Mononuclear cell (primary cell): Measurements from ENCODE around the gene TCEA3. TPM values are rescaled to one million over a fixed set of nuclear protein-coding genes. Genes with fewer than 3 reads are reported as not detected.
A peak's percentile ranks its signal among the peaks of the same experiment; 100 is the strongest.
"Not testable (repeated sequence)": the region's sequence is repeated elsewhere in the genome, so short reads cannot be mapped to it uniquely, and the experiment has no call there.

ENCODE experiments used
- H3K27me3 ChIP-seq: 2 replicates; pipeline ENCODE4 v1.6.0; 2011; ENCODE audit warnings: low read length, control low read depth; ENCODE audit not compliant: insufficient read depth
- H3K4me1 ChIP-seq: 2 replicates; pipeline ENCODE4 v1.5.1; 2011; ENCODE audit warnings: mild to moderate bottlenecking, low read length, control low read depth; ENCODE audit not compliant: insufficient read depth
- H3K4me3 ChIP-seq: 2 replicates; pipeline ENCODE4 v1.5.1; 2011; ENCODE audit warnings: mild to moderate bottlenecking, low read length, moderate library complexity
- H3K9me3 ChIP-seq: 2 replicates; pipeline ENCODE4 v1.5.1; 2011; ENCODE audit warnings: low read depth, mild to moderate bottlenecking, control low read depth, low read length
- total RNA-seq: library from RNA; depleted of rRNA; stranded (reverse); fragments of >200 nt; gene quantifications from one replicate; pipeline ENCODE4 v1.2.3, GENCODE V29; 2012

The TCEA3 gene
- total RNA-seq, 1 donor: 19.2 TPM

DNA sequence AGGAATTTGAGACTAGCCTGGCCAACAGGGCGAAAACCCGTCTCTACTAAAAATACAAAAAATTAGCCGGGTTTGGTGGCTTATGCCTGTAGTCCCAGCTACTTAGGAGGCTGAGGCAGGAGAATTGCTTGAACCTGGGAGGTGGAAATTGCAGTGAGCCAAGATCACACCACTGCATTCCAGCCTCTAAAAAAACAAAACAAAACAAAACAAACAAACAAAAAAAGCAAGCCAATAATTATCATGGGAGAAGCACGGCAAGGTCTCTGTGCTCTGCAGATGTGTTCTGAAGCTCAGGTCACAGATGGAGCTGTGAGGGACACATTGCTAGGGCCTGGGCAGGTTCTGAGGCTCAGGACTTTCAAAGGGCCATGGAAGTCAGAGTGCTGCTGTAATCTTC is 44.3 kb downstream of the TCEA3 start:
- H3K4me3 ChIP-seq, H3K9me3 ChIP-seq, H3K27me3 ChIP-seq: not testable (repeated sequence)
- H3K4me1 ChIP-seq: peaks cover 14% of the 10 kb centered on the region

DNA sequence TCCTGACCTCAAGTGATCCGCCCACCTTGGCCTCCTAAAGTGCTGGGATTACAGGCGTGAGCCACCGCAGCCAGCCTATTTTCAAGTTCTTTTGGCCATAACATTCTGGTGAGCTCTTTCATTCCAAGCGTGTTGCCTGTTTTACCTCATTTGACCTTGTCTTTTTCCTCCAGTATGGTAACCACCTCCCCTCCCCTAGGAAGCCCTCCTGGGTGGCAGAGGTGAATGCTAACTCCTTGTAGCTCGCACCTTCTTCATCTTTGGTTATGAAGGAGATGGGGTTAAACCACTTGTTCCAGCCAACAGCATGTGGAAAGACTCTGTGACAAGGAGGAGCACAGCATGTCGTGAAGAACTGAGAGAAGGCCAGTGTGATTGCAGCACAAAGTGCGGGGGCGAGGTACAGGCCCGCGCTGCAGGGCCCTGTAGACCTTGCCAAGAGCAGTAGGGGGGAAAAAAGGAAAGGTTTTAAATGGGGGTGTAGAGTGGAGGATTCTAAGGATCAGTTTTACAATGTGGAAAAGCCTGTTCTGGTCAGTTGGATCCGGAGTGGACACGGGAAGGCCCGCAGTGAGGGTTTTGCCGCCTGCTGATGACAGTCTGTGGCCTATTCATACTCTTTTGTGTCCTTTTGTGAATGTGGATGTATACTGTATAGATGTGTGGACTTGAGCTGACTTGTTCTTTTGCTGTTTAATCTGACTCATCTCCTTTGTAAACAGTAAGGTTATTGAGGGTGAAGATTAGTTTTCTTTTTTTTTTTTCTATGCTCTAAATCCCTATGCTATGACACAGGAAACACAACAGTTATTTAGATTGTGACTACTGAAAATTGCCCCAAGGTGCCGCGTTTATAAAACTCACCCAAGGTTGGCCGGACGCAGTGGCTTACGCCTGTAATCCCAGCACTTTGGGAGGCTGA is 47.4 kb downstream of the TCEA3 start:
- H3K27me3 ChIP-seq: no peaks in the 10 kb centered on the region
- peaks cover 14% of the 10 kb centered on the region for H3K4me1 ChIP-seq
- H3K9me3 ChIP-seq: no peaks in the 10 kb centered on the region
- no peak overlapping the region for H3K4me3 ChIP-seq

DNA sequence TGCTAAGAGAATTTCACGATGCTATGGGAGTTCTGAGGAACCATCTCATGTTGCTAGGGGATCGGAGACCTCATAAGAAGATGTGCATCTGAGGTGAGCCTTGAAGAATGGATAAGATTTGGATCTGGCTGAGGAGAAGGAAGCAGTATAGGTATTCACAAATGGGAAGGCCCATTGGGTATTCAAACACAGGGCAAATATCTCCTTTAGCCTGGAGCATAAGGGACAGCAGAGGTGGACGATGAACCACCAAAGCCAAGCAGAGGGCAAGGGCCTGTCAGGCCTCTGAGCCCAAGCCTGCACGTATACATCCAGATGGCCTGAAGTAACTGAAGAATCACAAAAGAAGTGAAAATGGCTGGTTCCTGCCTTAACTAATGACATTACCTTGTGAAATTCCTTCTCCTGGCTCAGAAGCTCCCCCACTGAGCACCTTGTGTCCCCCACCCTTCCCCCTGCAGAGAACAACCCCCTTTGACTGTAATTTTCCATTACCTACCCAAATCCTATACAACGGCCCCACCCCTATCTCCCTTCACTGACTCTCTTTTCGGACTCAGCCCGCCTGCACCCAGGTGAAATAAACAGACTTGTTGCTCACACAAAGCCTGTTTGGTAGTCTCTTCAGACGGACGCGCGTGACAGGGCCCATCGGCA is 50.3 kb downstream of the TCEA3 start:
- H3K9me3 ChIP-seq, H3K27me3 ChIP-seq, H3K4me3 ChIP-seq: not testable (repeated sequence)
- peaks cover 25% of the 10 kb centered on the region for H3K4me1 ChIP-seq

DNA sequence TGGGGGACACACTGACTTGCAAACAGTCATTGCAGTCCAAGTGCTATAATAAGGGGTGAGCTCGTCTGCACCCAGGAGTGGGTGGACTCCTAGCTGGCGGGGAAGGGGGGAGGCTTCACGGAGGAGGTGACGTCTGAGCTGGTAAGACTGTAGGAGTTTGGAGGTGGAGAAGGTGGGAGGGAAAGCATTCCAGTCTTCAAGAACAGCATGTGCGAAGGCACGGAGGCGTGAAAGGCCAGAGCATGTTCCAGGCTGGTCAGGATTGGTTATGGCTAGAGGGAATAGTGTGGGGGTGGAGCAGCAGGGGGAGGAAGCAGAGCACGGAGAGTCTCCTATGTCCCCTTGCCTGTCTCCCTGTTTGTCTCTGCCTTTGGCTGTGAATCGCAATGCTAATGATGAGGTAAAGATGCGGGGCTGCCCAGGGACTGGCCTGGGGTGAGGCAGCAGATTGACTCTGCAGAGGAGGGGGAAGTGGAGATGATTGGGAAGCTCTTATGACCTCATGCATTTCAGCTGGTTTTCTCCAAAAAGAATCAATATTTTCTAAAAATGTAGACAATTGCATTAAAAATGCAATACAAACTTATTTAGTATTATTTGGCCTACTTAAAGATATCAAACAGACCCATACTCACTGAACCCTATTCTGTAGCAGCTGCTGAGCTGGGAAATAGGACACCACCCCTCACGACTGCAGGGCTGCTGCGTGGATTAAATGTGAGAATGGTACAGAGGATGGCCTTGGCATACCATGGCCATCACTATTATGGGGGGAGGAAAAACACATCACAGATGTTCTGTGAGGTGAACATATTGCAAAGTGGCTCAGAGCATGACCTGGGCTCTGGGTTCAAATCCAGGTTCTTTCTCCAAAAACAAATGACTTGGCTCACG is 52.3 kb downstream of the TCEA3 start:
- Histone ChIP-seq H3K4me1 (peaks cover 19% of the 10 kb centered on the region), H3K4me3 (no peak overlapping the region), H3K9me3 (no peaks in the 10 kb centered on the region), H3K27me3 (no peaks in the 10 kb centered on the region)

DNA sequence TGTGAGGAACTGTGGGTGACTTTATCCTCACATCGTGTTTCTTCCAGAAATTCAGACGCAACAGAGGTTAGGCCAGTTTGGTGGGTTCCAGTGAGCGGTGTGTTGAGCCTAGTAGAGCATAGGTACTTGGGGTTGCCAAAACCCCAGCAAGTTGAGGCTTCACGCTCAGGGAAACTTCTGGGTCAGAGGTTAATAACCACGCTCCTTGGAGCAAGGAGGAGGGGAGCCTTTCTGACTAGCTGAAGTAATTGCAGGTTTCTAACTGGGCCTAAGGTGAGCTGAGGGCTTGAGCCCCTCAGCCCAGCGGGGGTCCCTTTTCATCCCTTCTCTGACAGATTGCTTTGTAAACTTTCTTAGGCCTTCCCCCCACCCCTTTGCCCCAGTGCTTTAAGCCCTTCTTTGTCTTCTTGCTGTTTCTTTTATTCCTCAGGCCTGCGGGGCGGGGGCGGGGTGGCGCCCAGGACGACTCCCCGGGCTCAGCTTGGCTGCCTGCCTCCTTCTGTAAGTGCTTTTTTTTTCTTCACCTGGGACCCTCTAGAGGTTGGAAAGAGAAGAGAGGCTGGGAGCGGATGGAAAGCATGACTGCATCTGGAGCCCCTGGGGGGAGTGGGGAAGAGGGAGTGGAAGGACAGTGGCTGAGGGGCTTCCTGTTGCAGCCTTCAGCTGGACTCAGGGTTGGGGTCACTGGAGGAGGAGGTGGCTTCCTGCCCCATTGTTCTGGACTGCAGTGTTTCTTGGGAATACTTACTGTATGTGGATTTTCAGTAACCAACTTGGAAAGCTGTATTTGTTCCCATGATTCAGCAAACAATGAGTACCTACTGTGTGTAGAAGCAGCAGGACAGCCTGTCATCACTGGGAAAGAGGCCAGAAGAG is 53.6 kb downstream of the TCEA3 start:
- H3K9me3 ChIP-seq: no peaks in the 10 kb centered on the region
- no peak overlapping the region for H3K4me3 ChIP-seq
- H3K4me1 ChIP-seq: peaks cover 24% of the 10 kb centered on the region
- H3K27me3 ChIP-seq: no peaks in the 10 kb centered on the region

DNA sequence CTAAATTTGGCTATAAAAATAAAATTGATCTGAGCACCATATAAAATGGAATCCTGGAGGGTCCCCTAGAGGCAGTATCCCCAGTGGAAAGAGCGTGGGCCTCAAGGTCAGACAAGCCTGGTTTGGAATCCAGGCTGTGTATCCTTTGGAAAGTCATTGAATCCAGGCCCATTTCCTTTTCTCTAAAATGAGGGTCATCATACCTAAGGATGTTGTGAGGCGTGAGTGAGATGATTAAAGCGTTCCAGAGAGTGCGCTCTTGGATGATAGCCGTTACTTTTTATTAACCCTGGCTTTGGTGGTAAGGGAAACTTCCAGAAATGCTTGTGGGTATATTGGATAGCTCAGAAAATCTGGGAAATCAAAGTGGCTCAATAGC is 54.2 kb downstream of the TCEA3 start:
- H3K4me3 ChIP-seq: no peak overlapping the region
- no peaks in the 10 kb centered on the region for H3K9me3 ChIP-seq
- H3K27me3 ChIP-seq: no peaks in the 10 kb centered on the region
- peaks cover 24% of the 10 kb centered on the region for H3K4me1 ChIP-seq

DNA sequence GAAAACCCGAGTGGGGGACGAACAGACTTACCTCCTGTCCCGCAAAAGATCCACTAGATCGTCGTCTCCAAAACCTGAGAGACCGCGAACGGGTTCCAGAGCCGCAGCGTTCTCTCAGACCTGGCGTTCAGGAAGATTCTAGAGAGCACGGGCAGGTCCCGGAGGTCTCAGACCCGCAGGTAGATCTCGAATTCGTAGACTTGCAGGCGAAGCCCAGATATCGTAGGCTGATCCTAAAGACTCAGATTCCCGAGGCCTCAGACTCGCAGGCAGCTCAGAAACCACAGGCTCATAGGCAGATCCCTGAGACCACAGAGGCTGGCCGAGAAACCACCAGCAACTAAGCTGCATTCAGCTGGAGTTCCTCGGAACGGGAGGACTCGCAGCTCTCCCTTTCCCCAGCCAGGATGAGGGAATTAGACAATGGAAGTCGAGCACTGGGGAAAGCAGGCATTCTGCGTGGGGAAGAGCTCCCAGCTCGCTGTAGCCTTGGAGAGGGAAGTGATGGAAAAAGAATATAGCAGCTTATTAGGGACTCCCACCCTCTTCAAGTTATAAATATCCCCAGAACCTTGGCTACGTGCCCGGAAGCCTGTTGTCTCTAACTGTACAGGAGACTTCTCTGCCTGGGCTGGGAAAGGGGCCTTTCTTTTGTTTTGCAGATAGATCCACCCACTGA is 55.1 kb downstream of the TCEA3 start, which contains the start of gene ZNF436:
Gene ZNF436, minus strand, starts transcription at position 502 of the 679 bp plus-strand sequence. CDS start 1,831 bp downstream, outside the sequence.
- Histone ChIP-seq H3K9me3 (peaks cover 3% of the 10 kb centered on the region), H3K27me3 (no peaks in the 10 kb centered on the region), H3K4me3 (peak within 1 kb of the TSS; percentile 95), H3K4me1 (peaks cover 24% of the 10 kb centered on the region)

DNA sequence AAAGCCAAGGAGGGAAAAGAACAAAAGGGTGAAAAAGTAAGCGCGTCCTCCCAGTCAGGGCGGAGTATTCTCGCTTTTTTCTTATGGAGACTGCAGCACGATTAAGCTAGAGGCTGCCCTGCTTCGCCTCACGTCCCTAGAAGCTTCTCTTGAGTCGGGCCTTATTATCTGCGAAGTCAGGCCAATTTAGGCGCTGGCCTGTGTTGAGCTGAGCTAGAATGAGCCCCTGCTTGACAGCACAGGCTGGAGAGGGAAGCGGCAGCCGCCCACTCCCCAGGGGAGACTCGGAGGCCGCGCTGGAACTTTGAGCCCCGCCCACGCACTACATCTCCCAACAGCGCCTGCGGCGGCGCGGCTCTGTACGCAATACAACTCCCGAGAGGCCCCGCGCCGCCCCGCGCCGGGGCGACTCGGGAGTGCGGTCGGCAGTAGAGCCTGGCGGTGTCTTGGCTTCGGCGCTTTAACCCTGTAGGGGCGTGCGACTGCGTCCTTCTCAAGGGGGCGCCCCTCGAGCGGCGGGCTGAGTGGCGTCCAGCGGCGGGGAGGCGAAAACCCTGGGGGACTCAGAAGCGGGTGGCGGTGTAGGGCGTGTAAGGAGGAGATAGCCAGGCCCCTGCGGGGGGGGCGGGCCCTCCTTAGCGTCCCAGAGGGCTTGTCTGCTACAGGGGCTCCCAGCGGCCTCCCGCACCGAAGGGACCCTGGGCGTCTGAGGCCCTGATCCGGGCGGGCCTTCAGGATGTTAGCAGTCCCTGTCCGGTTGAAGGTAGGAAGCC is 55.8 kb downstream of the TCEA3 start:
- Histone ChIP-seq H3K27me3 (no peaks in the 10 kb centered on the region), H3K9me3 (peaks cover 8% of the 10 kb centered on the region), H3K4me1 (peaks cover 24% of the 10 kb centered on the region), H3K4me3 (peak overlapping the region; percentile 95)

DNA sequence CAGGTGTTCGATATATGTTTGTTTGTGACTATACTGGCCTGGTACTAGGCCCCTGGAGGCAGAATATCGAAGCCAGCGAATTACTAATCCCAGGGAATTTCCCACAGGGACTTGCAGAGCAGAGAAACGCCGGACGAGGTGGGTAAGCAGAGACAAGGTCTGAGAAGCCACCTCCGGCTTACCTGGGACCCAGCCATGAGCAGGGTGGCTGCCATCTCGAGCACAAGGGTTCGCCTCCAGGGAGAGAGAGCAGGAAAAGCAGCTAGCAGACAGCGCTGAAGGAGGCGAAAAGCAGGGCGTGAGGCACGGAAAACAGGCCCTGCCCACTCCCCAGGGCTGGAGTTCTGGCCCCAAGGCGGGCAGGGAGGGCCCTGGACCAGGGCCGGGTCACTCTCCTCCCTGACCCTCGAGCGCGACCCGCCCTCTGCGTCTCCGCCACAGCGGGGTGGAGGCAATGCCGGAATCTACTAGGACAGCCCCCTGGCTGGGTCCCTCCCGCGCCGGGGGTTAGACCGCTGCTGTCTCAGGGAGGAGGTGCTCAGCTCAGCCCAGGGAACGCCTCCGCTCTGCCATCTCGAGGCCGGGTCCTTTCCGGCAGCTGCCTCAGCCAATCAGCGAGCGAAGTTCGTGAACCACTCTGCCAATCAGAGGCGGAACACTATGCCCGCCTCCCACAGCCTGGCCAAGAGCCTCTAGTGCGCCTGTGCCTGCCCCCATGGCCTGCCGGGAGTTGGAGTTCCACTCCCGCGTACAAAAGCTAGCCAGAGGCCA is 56.6 kb downstream of the TCEA3 start:
- peaks cover 24% of the 10 kb centered on the region for H3K4me1 ChIP-seq
- H3K4me3 ChIP-seq: peak overlapping the region; percentile 95
- H3K9me3 ChIP-seq: peaks cover 15% of the 10 kb centered on the region
- H3K27me3 ChIP-seq: no peaks in the 10 kb centered on the region

DNA sequence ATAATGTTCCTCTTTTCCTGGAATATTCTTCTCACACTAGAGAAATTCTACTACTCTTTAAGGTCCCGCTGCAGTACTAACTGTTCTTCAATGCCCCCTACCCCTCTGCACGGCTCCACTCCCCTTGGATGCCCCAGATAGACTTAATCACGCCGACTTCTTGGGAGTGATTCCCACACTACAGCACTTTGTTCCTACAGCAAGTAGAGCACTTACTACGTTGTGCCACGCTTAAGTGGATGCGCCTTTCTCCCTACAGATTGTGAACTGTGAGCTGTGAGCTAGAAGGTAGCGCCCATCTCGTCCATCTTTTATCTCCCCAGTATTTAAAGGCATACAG is 57.1 kb downstream of the TCEA3 start:
- H3K4me3 ChIP-seq: peak overlapping the region; percentile 95

DNA sequence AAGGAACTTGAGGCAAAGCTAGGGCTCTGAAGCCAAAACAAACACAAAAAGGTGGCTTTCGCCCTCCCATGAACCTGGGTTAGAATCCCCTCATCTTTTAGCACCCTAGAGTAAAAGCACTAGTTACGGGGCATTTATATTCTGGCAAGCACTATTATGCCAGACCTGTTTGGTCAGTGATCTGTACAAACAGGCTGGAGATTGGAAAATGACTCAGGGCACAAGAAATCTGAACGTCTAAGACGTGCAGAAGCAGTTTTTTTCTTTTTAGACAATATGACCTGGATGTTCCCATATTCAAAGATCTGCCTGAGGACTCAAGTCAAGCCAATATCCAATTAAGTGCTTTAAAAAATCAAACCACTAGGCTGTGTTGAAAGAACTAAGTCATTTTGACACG is 58.0 kb downstream of the TCEA3 start:
- Histone ChIP-seq H3K4me3 (no peak overlapping the region), H3K9me3 (peaks cover 29% of the 10 kb centered on the region), H3K27me3 (no peaks in the 10 kb centered on the region), H3K4me1 (peaks cover 24% of the 10 kb centered on the region)

More for the DNA sequence above, 57.1 kb downstream of the TCEA3 start:
- Histone ChIP-seq H3K4me1 (peaks cover 24% of the 10 kb centered on the region), H3K27me3 (no peaks in the 10 kb centered on the region), H3K9me3 (peaks cover 21% of the 10 kb centered on the region)

DNA sequence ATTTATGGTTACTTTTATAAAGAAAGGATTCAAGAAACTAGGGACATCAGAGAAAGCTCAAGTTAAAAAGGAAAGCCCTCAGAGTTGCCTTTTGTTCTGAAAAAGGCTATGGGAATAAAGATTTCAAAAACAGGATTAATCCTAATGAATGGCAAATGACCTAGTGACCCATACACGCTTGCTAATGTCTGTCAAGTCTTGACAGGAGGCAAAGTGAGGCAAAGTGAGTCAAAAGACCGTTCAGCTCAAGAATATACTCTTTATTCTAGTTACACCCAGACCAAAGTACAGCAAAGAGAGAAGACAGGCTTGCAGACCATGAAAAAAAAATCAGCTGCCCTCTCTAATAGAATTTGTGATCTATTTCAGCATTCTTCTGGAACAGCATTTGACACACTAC is 58.4 kb downstream of the TCEA3 start:
- Histone ChIP-seq H3K9me3 (peaks cover 34% of the 10 kb centered on the region), H3K4me1 (peaks cover 24% of the 10 kb centered on the region), H3K27me3 (no peaks in the 10 kb centered on the region), H3K4me3 (no peak overlapping the region)
